ENCODE data around the gene SUN3.

- TF ChIP-seq CTCF (IDR thresholded peaks at IDR 0.05): no peak
- TF ChIP-seq POLR2A (IDR thresholded peaks at IDR 0.05): no peak
Observed at GRCh38 chr7:47953822-47954221, 75.1 kb downstream of the SUN3 start.
